HL-60 (cell line): Measurements from ENCODE around the gene CCR5.

Experiments
- DNase-seq, 2 experiments: peaks; one replicate each; pipeline ENCODE4 v3.0.0-alpha.2; 2010 to 2020; ENCODE audit warnings: low read depth in 1 of 2, low spot score in 1 of 2
- H3K27ac ChIP-seq: fragments of 250-450 bp; sonication (Bioruptor Pico); replicated peaks from 2 replicates; pipeline ENCODE4 v1.5.1; 2020; ENCODE audit warnings: mild to moderate bottlenecking, moderate library complexity
- H3K27me3 ChIP-seq: fragments of 250-450 bp; sonication (Bioruptor Pico); 2 replicates; pipeline ENCODE4 v1.5.1; 2021; ENCODE audit warnings: mild to moderate bottlenecking, moderate library complexity; ENCODE audit not compliant: insufficient read depth, poor library complexity, severe bottlenecking
- H3K4me3 ChIP-seq: replicated peaks from 2 replicates; pipeline ENCODE4 v1.5.1; 2011; ENCODE audit warnings: mild to moderate bottlenecking, control low read depth, low read length; ENCODE audit not compliant: insufficient read depth
- CTCF ChIP-seq: IDR thresholded peaks from one replicate; pipeline ENCODE4 v1.5.1; 2011; ENCODE audit warnings: low read length, control low read depth, inconsistent platforms; ENCODE audit not compliant: insufficient read depth
- GABPA ChIP-seq: IDR thresholded peaks from 2 replicates; pipeline ENCODE4 v1.6.1; 2012; ENCODE audit warnings: low read depth
- POLR2AphosphoS5 ChIP-seq: IDR thresholded peaks from 2 replicates; pipeline ENCODE4 v1.6.1; 2012; ENCODE audit warnings: low read depth
- REST ChIP-seq: IDR thresholded peaks from 2 replicates; pipeline ENCODE4 v1.6.1; 2012; ENCODE audit warnings: low read depth; ENCODE audit not compliant: insufficient replicate concordance
- SPI1 ChIP-seq: IDR thresholded peaks from 2 replicates; pipeline ENCODE4 v1.6.1; 2012; ENCODE audit warnings: low read depth, mild to moderate bottlenecking, borderline replicate concordance

The CCR5 gene

GRCh38 chr3:46422617-46423016 is 51.9 kb downstream of the CCR5 start:
- DNase-seq, result no peak
- no peak for TF ChIP-seq GABPA
- TF ChIP-seq POLR2AphosphoS5, result no peak
- TF ChIP-seq CTCF, result no peak
- TF ChIP-seq SPI1, result no peak
- TF ChIP-seq REST, result no peak
- Histone ChIP-seq H3K27ac (no peak overlapping the region), H3K27me3 (no peaks in the 10 kb centered on the region), H3K4me3 (no peak overlapping the region)

GRCh38 chr3:46423588-46423987 is 52.8 kb downstream of the CCR5 start:
- H3K27me3 ChIP-seq, result no peaks in the 10 kb centered on the region
- H3K4me3 ChIP-seq, result no peak overlapping the region
- TF ChIP-seq CTCF, result no peak
- no peak for TF ChIP-seq REST
- no peak for TF ChIP-seq SPI1
- no peak for TF ChIP-seq POLR2AphosphoS5
- TF ChIP-seq GABPA, result no peak
- H3K27ac ChIP-seq, result no peak overlapping the region
- no peak for DNase-seq
